Calu3 (cell line): ENCODE data around the gene RSPH3. TPM values are rescaled to one million over a fixed set of nuclear protein-coding genes. Genes with fewer than 3 reads are reported as not detected.
"Not testable (repeated sequence)": the region's sequence is repeated elsewhere in the genome, so short reads cannot be mapped to it uniquely, and the experiment has no call there.

Experiments
- BruUV-seq: library from RNA; stranded (reverse); fragments of 400-500 nt; replicated peaks from 2 replicates; lab custom pipeline; 2021; lab: Mats Ljungman, UMichigan
- CTCF ChIA-PET: fragments of 300-600 bp; sonication (Branson Sonifier 250); formaldehyde crosslinking; loops from one replicate; lab custom pipeline; 2022; ENCODE audit warnings: antibody characterized with exemption; lab: Charles Lee
- DNase-seq: peaks from one replicate; pipeline ENCODE4 v3.0.0; 2022
- H3K27ac Mint-ChIP-seq: one replicate; pipeline ENCODE4 v1.8.0; 2022; ENCODE audit warnings: mixed read lengths; ENCODE audit not compliant: unreplicated experiment
- H3K27me3 Mint-ChIP-seq: one replicate; pipeline ENCODE4 v1.8.0; 2022; ENCODE audit warnings: mixed read lengths; ENCODE audit not compliant: unreplicated experiment
- H3K36me3 Mint-ChIP-seq: one replicate; pipeline ENCODE4 v1.8.0; 2022; ENCODE audit warnings: mild to moderate bottlenecking, moderate library complexity, mixed read lengths; ENCODE audit not compliant: insufficient read depth, unreplicated experiment
- H3K4me1 Mint-ChIP-seq: one replicate; pipeline ENCODE4 v1.8.0; 2022; ENCODE audit warnings: mild to moderate bottlenecking, low read depth, mixed read lengths; ENCODE audit not compliant: unreplicated experiment
- H3K4me3 Mint-ChIP-seq: one replicate; pipeline ENCODE4 v1.8.0; 2022; ENCODE audit warnings: mild to moderate bottlenecking, low read depth, moderate library complexity, mixed read lengths; ENCODE audit not compliant: unreplicated experiment
- H3K9me3 Mint-ChIP-seq: one replicate; pipeline ENCODE4 v1.8.0; 2022; ENCODE audit warnings: low read depth, mixed read lengths; ENCODE audit not compliant: unreplicated experiment
- intact Hi-C: fragments of 100-400 bp; cut with micrococcal nuclease; formaldehyde crosslinking; loops from one replicate; pipeline ENCODE4 v1.10.0; 2022; ENCODE audit not compliant: unreplicated experiment
- total RNA-seq: library from RNA; stranded (reverse); gene quantifications from 2 replicates; pipeline ENCODE4 v1.2.3, GENCODE V29; 2022
- TF ChIP-seq, protein P1 (sequence below): fragments of 200-600 bp; IDR thresholded peaks from one replicate; pipeline ENCODE4 v1.8.0; 2022; ENCODE audit warnings: antibody characterized with exemption; ENCODE audit not compliant: unreplicated experiment

RSPH3 gene
- total RNA-seq, 1 experiment from 2014 or later = 12.5 TPM

DNA sequence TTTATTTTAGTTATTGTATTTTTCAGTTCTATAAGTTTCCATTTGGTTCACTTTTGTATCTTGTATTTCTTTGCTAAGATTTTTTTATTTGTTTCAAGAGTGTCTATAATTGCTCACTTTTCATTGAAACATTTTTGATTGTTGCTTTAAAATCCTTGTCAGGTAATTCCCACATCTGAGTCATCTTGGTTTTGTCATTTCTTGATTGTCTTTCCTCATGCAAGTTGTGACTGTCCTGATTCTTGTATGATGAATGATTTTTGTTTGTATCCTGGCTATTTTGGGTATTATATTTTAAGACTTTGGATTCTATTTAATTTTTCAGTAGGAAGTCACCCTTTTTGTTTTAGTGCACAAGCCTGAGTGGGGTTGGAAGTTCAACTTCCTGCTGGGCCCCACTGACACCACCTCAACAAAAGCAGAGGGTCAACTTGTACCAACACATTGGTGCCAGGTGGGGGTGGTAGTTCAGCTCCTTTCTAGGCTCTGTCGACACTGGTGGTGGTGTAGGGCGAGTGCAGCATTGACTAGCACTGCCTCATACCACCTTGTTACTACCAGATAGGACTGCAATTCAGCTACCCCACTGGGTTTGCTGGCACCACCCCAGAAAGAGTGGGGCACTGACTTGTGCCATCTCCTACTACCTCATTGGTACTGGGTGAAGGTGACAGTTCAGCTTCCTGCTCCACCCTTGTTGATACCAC is 8.8 kb downstream of the RSPH3 start:
- CTCF ChIA-PET = no interaction called here
- Mint-ChIP-seq H3K4me3 (no peak overlapping the region), H3K27me3 (no peaks in the 10 kb centered on the region), H3K27ac (no peak overlapping the region), H3K36me3 (peaks cover 17% of the 10 kb centered on the region), H3K9me3 (peaks cover 4% of the 10 kb centered on the region), H3K4me1 (peaks cover 15% of the 10 kb centered on the region)
- BruUV-seq = no TSS peak
- intact Hi-C loops = no loop called here
- TF ChIP-seq, protein P1, sequence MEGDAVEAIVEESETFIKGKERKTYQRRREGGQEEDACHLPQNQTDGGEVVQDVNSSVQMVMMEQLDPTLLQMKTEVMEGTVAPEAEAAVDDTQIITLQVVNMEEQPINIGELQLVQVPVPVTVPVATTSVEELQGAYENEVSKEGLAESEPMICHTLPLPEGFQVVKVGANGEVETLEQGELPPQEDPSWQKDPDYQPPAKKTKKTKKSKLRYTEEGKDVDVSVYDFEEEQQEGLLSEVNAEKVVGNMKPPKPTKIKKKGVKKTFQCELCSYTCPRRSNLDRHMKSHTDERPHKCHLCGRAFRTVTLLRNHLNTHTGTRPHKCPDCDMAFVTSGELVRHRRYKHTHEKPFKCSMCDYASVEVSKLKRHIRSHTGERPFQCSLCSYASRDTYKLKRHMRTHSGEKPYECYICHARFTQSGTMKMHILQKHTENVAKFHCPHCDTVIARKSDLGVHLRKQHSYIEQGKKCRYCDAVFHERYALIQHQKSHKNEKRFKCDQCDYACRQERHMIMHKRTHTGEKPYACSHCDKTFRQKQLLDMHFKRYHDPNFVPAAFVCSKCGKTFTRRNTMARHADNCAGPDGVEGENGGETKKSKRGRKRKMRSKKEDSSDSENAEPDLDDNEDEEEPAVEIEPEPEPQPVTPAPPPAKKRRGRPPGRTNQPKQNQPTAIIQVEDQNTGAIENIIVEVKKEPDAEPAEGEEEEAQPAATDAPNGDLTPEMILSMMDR = no peak
- no peak for DNase-seq

- H3K27ac Mint-ChIP-seq, intact Hi-C loops, H3K4me1 Mint-ChIP-seq, H3K9me3 Mint-ChIP-seq, DNase-seq, BruUV-seq, H3K27me3 Mint-ChIP-seq, CTCF ChIA-PET, H3K4me3 Mint-ChIP-seq: not testable (repeated sequence)
- H3K36me3 Mint-ChIP-seq = peaks cover 11% of the 10 kb centered on the region
Measured at GRCh38 chr6:158989711-158990110, 10.3 kb downstream of the RSPH3 start.

DNA sequence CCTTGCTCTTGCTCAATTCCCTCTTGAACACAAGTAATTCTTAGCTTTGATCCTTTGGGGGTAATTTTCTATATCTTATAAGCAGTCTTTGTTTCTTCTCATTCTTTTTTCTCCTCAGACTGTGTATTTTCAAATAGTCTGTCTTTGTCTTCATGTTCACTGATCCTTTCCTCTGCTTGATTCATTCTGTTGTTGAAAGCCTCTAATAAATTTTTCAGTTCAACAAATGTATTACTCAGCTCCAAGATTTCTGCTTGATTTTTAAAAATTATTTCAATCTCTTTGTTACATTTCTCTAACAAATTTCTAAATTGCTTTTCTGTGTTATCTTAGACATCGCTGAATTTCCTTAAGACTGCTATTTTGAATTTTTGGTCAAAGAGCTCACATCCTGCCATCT is 11.5 kb downstream of the RSPH3 start:
- intact Hi-C loops = no loop called here
- DNase-seq = no peak
- no peaks in the 10 kb centered on the region for H3K4me1 Mint-ChIP-seq
- H3K27me3 Mint-ChIP-seq = no peaks in the 10 kb centered on the region
- H3K9me3 Mint-ChIP-seq = no peaks in the 10 kb centered on the region
- peaks cover 8% of the 10 kb centered on the region for H3K36me3 Mint-ChIP-seq
- no TSS peak for BruUV-seq
- H3K4me3 Mint-ChIP-seq = no peak overlapping the region
- no peak overlapping the region for H3K27ac Mint-ChIP-seq
- TF ChIP-seq, protein P1 = no peak
- CTCF ChIA-PET = interaction anchor here (1.1 kb wide), 1 partner anchor 11 kb away, joined by 3 read pairs; the partner anchor contains the start of gene RSPH3

DNA sequence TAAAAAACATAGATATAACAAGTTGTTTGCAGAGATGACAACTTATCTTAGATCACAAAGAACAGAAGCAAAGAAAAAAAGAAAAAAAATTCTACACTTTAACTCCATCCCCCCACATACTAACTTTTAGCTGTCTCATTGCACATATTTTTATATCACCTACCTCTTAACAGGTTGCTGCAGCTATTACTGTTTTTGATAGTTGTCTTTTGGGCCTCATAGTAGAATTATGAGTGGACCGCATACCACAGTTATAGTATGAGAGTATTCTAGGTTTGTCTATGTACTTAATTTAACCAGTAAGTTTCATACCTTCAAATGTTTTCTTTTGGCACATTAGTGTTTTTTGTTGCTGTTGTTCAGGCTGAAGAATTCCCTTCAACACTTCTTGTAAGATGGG is 12.3 kb downstream of the RSPH3 start:
- Mint-ChIP-seq H3K36me3 (peaks cover 4% of the 10 kb centered on the region), H3K9me3 (no peaks in the 10 kb centered on the region), H3K4me1 (no peaks in the 10 kb centered on the region), H3K27ac (no peak overlapping the region), H3K4me3 (no peak overlapping the region), H3K27me3 (no peaks in the 10 kb centered on the region)
- no peak for DNase-seq
- CTCF ChIA-PET = interaction anchor here (1.1 kb wide), 1 partner anchor 12 kb away, joined by 3 read pairs; the partner anchor contains the start of gene RSPH3
- intact Hi-C loops = no loop called here
- no TSS peak for BruUV-seq
- TF ChIP-seq, protein P1 = no peak

GRCh38 chr6:158978757-158979156 is 21.2 kb downstream of the RSPH3 start:
- peaks cover 5% of the 10 kb centered on the region for H3K36me3 Mint-ChIP-seq
- H3K27me3 Mint-ChIP-seq = no peaks in the 10 kb centered on the region
- CTCF ChIA-PET = interaction anchor here (0.5 kb wide), 1 partner anchor 666 kb away, joined by 8 read pairs; no protein-coding TSS in a partner anchor
- TF ChIP-seq, protein P1 = no peak
- BruUV-seq = no TSS peak
- intact Hi-C loops = loop anchor here (10.0 kb wide), 1 partner anchor 764 kb away; no protein-coding TSS in a partner anchor
- no peak overlapping the region for H3K27ac Mint-ChIP-seq
- H3K4me3 Mint-ChIP-seq = no peak overlapping the region
- H3K4me1 Mint-ChIP-seq = no peaks in the 10 kb centered on the region
- DNase-seq = no peak
- no peaks in the 10 kb centered on the region for H3K9me3 Mint-ChIP-seq
